Activated effector memory CD4-positive, alpha-beta T cell treated with Interleukin-2 at 50 U/mL for 16 hours (primary cell): ENCODE results near the gene MOB3B.
"Not testable (repeated sequence)": the region's sequence is repeated elsewhere in the genome, so short reads cannot be mapped to it uniquely, and the experiment has no call there.

Experiments
- DNase-seq: peaks from one replicate; pipeline ENCODE4 v3.0.0-alpha.2; 2020

MOB3B gene

DNA sequence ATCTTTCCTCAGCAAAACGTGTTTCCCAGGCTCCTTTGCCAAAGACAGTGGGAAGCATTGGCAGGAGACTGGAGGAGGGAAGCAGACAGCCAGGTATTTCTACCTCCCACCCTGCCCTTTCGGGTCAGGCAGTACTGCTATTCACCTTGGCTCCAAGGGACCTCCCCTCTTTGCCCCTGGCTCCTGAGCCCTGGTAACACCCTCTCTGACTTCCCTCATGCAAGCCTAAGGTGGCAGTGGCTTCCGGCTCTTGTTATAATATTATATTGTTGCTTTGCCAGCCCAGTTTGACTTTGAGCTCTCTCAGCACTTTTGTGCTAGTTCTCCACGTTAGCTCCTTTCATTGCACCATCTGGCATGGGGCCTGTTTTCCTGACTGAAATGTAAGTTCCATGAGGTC is 87.2 kb downstream of the MOB3B start:
- no peak for DNase-seq

DNA sequence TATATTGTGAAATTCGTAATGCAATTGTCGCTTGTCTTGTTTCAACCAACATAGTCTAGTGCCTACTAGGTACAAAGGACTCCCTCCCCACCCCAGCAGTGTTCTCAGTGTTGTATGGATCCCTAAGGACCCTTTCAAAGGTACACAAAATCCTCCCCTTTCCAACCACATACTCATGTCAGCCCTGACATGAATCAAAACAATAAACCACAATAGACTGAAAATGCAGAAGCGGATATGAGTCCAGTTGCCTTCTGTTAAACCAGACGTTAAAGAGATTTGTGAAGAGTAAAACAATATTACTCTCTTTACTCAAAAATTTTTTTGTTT is 87.9 kb downstream of the MOB3B start:
- DNase-seq = no peak

- DNase-seq = no peak
Measured at GRCh38 chr9:27440888-27441740, 88.5 kb downstream of the MOB3B start.

DNA sequence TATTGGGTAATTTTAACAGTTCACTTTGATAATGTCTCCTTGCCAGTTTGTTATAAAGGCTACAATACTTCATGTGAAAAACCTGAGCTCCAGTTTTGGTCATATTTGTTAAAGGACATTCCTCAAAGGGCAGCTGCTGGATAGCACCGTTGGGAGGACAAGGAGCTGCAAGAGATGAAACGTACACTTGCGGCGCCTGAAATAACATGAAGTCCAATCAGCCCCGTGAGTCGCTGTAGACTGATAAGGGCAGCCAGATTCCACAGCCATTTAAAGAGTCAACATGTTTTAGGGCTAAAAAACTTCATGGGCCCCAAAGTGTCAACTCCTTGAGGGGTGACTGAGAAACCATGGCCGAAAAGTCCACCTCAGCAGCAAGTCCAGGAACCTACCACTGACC is 91.1 kb downstream of the MOB3B start:
- no peak for DNase-seq

- DNase-seq = no peak
Measured at GRCh38 chr9:27437652-27438373, 91.8 kb downstream of the MOB3B start.

DNA sequence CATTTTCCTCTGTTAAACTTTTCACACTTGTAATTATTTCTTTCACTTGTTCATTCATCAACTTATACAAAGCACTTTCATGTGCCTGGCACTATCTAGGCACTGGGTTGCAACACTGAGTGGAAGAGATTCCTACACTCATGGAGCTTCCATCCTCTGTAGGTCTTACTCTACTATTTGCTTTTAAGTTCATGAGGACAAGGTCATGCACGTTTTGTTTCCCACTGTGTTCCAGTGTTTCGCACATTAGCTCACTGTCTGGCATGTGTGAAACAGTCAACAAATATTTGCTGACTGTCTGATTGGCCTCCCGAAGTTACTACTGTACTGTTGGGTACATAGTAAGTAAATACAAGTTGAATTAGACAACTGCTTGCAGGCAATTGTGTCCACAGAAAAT is 93.4 kb downstream of the MOB3B start:
- DNase-seq = no peak

DNA sequence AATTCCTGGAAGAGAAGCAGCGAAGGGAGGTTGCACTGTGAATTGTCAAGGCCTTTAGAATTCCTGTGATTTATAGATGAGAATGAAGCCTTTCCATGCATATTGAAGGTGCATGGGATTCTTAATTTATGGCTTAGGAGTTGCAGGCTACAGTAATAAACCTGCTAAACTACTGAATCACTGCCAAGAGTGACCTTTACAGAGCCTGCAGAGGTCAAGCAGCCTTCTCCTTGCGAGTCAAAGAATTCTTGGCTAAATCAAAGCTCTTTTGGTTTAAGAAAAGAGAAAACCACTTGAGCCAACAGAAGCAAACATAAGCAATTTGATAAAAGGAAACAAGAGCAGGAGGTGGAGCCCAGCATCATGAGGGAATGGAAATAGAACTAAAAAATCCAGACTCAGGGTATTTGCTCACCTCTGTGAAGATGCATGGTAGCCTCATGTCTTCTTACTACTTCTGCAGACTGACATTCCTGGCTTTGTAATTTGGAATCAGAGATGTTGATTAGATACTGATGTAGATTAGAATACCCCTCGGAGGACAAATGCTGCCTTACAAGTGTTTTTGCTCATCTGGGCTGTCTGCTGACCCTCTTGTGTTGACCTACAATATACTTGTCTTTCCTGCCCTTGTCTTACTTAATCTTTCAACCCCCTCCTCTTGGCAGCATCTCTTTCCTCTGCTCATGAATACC is 95.8 kb downstream of the MOB3B start:
- no peak for DNase-seq

DNA sequence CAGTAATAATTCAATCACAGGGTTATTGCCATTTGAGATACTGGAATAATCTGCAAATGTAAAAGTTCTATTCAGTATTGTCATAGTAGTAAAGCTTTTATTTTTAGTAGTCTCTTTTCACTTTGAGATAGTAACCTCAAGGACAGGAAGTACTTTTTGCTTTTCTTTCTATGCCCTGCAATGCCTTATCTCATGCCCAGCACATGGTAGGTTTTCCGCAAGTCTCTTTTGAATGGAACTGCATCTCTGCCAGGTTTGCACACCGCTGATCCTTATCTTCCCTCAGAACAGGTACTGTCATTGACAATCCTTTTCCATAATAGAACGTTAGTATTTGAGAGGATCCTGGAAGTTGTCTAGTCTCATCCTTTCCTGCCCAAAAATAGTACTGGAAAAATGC is 97.3 kb downstream of the MOB3B start:
- no peak for DNase-seq

GRCh38 chr9:27431543-27432147 is 98.0 kb downstream of the MOB3B start:
- DNase-seq = no peak

DNA sequence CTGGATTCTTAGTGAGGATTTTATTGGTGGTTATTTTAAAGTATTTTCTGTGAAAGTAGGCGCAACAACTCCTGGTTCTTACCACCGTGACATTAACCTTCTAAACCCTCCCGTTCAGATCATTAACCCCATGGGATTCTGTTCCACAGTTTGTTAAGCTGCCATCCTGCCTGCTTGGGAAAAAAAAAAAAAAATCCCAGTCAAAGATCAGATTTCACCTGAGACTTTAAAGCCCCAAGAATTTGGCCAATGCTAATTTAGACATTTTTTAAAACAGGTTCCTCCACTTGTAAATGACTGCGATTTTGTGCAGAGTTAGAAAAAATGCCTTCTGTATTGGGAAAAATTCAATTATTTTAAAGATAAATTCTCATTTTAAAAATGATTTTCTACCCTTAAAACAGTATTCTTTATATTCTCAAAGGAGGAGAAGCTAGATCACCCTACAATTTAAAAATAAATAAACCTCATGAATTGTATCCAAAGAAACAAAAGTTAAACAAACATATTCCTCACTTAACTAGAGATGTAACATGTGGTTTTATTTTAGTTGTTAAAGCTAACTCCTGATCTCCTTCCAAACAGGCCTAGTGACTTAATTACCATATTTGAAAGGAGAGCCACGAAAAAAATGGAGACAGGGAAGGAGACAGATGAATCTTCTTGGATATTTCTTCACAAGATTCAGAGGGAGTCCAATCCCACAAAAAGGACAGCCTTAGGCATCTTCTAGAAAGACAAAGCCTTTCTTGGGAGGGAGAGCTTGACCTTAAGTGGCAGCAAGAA is 98.7 kb downstream of the MOB3B start:
- no peak for DNase-seq

DNA sequence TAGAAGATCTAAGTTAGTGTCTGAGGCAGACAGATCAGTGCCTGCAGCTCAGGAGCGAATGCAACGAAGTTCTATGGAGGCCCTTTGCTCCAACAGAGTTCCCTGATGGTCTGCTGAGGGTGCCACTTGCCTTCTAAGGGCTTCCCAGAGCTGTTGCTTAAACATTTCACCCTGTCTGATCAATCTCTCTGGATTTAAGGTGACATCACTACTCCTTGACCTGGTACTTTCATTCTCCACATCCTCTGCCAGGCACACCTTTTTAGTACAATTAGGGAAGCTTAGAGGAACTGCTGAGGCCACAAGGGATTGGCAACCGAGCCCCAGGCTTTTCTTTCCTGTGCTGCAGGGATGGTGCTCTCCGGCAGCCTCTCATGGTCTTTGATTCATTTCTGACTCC is 99.7 kb downstream of the MOB3B start:
- DNase-seq = no peak

GRCh38 chr9:27429436-27429835 is 100.2 kb downstream of the MOB3B start:
- DNase-seq = no peak

DNA sequence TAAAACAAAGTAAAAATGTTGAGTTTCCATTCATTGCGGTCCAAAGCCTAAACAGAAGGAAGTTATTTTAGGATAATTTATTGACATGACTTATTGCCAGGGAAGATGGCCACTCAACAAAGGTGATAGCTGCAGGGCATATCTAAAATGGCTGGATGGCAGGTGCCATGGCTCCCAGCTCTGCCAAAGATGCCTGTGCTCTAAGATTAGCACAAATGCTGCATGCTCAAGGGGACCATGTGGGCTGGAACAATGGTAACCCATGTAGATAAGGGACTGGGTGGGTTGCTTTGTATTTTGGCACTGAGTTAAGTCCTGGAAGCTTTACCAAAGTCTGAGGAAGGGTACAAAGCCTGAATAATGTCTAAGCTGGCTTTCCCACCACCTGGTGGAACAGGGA is 101.1 kb downstream of the MOB3B start:
- no peak for DNase-seq

DNA sequence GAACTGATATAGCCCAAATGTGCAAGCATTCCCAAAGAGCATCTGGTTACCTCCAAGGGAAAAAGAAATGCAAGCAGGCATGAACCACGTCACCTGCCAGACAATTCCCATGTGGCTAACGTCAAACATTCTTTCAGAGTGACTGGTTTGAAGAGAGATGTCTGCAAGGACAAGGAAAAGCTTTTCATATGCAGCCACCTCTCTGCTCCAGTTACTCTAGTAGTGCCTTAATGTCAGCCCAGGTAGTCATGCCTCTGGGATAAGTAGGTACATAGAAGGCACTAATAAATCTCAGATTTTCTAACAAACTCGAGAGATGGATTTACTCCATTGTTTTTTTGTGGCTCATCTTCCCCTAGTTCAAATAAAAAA is 102.4 kb downstream of the MOB3B start:
- DNase-seq = no peak

- no peak for DNase-seq
Measured at GRCh38 chr9:27426511-27427271, 102.9 kb downstream of the MOB3B start.

- no peak for DNase-seq
Measured at GRCh38 chr9:27425827-27426510, 103.6 kb downstream of the MOB3B start.

DNA sequence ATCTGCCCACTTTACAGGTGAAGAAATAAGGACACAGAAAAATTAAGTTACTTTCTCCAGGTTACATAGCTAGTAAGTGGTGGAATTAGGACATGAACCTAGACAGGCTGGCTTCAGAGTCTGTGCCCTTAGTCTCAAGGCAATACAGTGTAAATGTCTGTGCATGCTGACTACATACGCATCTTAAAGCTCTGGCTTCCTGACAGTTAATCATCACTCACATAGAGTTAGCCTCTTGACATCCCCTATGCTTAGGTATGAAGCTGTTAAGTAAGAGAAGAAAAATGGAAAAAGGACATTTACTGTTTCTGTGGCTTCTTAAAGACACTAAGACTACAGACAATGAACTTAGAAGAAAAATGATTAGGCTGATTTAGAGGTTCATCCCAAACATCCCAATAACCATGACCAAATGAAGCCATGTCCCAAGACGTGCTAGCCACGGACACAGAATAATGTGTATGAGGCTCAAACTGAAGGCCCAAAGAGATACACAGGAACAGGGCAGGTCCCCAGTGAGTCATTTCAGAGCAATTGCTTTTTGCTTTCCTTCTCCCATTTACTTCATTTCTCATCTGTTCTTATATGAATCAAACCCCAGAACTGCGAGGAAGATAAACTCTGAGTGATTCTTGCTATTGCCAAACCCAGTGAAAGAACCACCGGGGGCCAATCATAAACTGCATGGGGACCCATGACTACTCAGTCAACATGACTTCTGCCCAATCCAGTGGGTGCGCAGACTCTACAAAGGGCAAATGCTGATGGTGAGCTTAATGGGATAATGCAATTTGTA is 105.5 kb downstream of the MOB3B start:
- DNase-seq = no peak

- no peak for DNase-seq
Measured at GRCh38 chr9:27422279-27422834, 107.3 kb downstream of the MOB3B start.

GRCh38 chr9:27421577-27421976 is 108.0 kb downstream of the MOB3B start:
- DNase-seq = no peak

GRCh38 chr9:27419558-27419957 is 110.1 kb downstream of the MOB3B start:
- DNase-seq = not testable (repeated sequence)
